Stimulated activated CD4-positive, alpha-beta T cell treated with anti-CD3 and anti-CD28 coated beads, Interleukin-15, amount 100 ng/mL, for 1 hour (primary cell): ENCODE data around the gene RHBG.
"Not testable (repeated sequence)": the region's sequence is repeated elsewhere in the genome, so short reads cannot be mapped to it uniquely, and the experiment has no call there.

ENCODE experiments used
- DNase-seq, 2 donors: peaks; one replicate each; pipeline ENCODE4 v3.0.0-alpha.2; 2020; ENCODE audit warnings: low read depth in 1 of 2, low spot score in 1 of 2

The RHBG gene

DNA sequence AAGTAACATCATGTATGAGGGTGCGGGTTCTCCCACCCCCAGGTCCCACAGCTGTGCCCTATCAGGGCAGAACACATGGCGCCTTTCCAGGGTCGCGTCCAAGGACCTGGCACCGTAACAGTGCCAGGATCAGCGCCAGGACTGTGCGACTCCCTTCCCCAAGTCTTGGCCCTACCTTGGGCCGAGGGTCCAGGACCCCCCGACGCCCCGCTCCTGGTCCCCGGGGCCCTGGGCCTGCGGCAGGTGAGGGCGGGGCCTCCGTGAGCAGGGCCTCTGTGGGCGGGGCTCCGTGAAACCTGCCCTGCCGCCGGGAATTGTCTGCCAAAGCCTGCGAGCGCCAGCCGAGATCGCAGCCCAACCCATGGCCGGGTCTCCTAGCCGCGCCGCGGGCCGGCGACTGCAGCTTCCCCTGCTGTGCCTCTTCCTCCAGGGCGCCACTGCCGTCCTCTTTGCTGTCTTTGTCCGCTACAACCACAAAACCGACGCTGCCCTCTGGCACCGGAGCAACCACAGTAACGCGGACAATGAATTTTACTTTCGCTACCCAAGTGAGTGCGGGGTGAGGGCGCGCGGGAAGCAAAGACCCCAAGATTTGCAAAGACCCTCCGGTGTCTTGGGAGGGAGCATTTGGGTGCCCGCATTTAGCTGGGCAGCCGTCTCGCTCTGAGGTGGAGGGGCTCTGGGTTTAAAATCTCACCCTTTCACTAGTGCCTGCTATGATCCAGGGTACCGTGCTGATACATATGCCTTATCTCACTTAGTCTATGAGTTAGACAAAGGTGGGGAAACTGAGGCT, at the start of gene RHBG:
Gene RHBG (plus strand): TSS at position 323 of the 796 bp plus-strand sequence. CDS start 39 bp downstream, at position 362.
- no peak for DNase-seq

DNA sequence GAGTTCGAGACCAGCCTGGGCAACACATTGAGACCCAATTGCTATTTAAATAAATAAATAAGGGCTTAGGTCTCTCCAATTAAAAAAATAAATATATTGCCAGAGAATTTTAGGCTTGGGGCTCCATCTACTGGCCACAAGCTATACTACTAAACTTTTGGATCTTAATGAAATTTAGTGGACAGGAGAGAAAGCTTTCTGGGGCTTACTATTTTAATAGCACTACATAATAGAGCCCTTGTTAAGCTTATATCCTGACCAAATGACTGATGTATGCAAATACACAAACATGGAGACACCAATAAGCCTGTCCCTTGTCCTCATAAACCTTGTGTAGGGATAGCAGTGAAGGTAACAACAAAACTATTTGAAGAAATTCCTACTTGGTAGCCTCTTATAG, 49.3 kb upstream of the RHBG start:
- no peak for DNase-seq

GRCh38 chr1:156320560-156320959, 48.5 kb upstream of the RHBG start:
- no peak for DNase-seq

DNA sequence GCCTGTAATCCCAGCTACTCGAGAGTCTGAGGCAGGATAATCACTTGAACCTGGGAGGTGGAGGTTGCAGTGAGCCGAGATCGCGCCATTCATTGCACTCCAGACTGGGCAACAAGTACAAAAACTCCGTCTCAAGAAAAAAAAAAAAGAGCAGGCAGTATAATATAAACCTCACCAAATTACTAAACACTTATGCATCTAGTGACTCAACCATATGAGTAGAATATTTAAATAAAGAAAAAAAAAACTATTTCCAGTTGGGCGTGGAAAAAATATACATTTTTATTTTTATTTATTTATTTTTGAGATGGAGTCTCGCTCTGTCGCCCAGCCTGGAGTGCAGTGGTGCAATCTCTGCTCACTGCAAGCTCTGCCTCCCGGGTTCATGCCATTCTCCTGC, 45.8 kb upstream of the RHBG start:
- not testable (repeated sequence) for DNase-seq

DNA sequence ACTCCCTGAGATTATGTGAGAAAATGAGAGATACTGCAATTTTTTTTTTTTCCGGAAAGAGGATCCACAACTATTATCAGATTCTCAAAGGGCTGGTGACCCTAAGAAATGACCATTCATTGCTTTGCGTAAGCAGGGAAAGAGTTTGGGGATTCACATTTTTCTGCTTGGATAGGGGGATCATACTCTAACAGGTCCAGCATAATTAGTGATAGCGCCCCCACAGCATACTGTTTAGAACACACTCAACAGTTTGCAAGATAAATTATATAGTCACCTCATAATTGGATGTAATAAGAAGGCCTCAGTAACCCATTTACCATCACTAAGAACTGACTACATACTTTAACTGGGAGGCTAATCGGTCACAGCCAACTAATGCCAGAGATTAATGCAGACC, 32.8 kb upstream of the RHBG start:
- no peak for DNase-seq

DNA sequence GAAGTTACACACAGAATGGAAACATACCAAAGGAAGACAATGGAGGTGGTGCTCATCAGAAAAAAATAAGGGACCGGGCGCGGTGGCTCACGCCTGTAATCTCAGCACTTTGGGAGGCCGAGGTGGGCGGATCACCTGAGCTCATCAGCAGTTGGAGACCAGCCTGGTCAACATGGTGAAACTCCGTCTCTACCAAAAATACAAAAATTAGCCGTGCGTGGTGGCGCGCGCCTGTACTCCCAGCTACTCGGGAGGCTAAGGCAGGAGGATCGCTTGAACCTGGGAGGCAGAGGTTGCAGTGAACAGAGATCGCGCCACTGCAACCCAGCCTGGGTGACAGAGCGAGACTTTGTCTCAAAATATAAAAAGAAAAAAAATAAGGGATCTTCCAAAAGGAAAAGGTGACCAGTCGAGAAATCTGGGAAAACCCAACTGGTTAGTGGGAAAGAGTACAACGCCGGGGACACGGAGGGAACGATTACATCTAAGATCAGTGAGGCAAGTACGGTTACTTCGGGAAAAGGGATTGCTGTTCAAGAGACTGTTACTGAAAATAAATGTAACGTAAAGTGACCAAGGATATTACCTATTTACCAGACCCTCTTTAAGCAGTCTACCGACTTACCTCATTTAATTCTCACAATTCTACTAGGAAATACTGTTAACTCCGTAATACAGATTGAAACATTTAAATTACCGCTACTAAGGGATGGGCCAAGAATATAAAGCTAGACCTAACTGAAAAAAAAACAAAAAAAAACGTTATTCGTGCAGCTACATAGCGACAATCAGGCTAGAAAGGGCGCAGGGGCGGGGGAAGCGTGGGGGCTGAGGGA, 31.7 kb upstream of the RHBG start:
- DNase-seq, result peak in 1 of 2 donors; percentile 16

GRCh38 chr1:156337888-156338179, 31.2 kb upstream of the RHBG start:
- no peak for DNase-seq

DNA sequence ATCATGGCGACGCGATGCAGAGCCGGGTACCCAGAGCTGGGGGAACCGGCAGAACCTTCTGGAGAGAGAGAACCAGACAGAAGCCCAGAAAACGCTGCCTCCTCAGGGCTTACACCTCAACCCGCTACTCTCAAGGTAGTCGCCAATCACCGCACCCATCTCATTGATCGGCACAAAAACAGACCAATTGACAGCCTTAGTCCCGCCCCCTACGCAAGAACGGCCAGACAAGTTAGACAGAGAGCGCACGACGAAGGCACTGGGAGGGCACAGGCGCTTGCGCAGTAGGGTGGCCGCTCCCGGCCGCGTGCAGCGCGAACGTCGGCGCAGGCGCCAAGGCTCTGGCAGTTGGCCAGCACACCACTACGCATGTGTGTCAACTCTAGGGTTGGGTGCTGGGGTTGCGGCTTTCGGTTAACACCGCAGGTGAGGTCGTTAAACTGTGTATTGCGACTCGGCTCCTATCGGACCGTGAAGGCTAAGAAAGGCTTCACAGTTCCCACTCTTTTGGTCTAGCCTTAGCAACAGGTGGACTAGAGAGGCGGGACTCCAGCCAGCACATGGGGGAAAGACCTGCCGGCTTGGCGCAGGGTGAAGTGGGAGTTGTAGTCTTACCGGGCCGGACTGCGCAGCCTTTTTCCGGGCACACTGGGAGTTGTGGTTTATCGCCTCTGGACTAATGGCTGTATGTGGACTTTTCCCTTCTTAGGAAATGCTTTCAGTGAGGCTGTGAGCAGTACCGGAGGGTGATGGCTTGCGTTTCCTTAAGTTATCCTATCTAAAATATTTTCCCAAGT, 30.6 kb upstream of the RHBG start, which contains the start of the genes CCT3 and TSACC:
Gene CCT3 (minus strand): TSS at position 113 of the 797 bp plus-strand sequence. CDS start 108 bp downstream, at position 5.
Gene TSACC (plus strand): TSS at position 347 of the 797 bp plus-strand sequence. CDS start 1,232 bp downstream, outside the sequence.
- peak; percentile 98 for DNase-seq

DNA sequence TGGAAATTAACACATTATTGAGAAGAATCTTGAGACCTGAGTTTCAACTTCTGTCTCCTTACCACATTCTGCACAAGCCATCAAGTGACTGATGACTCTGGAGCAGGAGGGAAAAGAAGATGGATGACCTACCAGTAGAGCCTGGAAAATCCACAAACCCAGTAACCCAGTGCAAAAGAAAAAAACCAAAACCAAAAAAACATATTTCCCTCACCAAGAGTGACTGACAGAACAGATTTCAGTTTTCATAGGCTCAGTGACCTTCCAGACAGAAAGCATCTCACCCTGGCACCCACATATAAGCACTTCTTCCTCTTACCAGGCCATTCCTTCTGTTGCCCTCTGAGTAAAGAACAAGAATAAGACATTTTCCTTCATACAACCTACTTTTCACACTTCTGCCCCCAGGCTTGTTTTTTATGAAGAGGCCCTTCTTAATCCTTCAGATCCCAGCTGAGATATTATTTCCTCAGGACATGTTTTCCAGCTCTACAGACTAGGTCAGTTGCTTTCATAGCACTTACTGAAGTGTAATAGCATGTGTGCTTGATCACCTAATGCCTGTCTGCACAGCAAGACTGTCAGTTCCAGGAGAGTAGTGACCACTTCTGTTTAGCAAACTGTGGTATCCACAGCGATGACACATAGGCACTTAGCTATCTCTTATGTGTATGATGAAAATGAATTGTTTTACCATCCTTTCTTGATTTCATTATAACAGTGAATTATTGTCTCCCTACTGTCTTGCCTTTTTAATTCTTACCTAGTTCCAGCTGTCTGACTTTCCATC, 26.6 kb upstream of the RHBG start:
- no peak for DNase-seq

DNA sequence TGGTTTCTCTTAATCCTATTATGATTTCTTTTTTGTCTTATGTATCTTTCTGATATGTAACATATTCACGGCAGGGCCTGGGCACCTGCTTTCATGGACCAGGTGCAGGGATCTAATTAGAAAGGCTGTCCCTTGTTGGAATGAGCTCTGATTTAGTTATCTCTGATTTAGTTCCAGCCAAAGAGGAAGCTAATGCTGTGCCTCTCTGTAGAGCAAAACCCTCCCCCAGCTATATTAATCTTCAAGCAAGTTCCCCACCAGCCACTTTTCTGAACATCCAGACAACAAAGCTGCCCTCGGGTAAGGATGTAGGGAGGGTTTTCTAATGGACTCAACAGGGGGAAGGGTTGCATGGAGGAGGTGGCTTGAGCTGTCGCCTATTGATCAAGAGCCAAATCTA, 24.6 kb upstream of the RHBG start:
- DNase-seq, result no peak

DNA sequence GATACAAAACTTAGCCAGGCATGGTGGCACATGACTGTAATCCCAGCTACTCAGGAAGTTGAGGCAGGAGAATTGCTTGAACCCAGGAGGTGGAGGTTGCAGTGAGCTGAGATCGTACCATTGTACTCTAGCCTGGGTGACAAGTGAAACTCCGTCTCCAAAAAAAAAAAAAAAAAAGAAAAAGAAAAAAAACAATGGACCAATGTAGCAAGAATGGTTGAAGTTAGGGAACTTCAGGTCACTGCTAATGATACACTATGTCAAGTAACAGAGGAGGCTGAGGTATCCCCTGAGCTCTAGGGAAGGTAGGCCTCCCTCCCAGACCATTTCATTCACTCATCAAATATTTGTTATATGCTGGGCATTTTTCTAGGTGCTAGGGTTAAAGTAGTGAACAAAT, 23.0 kb upstream of the RHBG start:
- DNase-seq, result not testable (repeated sequence)

GRCh38 chr1:156346636-156347035, 22.4 kb upstream of the RHBG start:
- DNase-seq, result no peak

- no peak for DNase-seq
These were observed 21.7 kb upstream of the RHBG start for GRCh38 chr1:156347331-156347730.

DNA sequence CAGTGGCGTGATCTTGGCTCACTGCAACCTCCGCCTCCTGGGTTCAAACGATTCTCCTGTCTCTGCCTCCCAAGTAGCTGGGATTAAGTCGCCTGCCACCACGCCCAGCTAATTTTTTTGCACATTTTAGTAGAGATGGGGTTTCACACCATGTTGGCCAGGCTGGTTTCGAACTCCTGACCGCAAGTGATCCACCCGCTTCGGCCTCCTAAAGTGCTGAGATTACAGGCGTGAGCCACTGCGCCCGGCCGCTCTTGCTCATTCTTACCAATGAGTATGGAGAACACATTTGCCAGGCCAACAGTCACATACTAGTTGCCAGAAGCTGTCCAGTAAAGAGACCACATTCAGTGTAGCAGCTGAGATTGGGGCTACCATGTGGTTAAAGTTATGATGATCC, 16.5 kb upstream of the RHBG start:
- not testable (repeated sequence) for DNase-seq

- DNase-seq, result no peak
These were observed 12.6 kb upstream of the RHBG start for GRCh38 chr1:156356262-156356874.

GRCh38 chr1:156356875-156357534, 12.0 kb upstream of the RHBG start:
- peak; percentile 13 to 53 for DNase-seq

DNA sequence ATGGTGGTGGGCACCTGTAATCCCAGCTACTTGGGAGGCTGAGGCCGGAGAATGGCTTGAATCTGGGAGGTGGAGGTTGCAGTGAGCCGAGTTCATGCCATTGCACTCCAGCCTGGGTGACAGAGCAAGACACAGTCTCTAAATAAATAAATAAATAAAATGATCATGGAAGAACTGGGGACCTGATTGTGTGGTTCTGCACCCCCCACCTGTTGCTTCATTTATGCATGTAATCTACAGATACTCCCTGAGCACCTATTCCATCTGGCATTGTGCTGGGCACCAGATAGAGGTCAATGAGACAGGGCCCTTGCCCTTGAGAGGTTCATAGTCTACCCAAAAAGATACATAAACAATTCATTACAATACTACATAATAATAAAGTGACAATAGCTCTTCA, 11.0 kb upstream of the RHBG start:
- no peak for DNase-seq

DNA sequence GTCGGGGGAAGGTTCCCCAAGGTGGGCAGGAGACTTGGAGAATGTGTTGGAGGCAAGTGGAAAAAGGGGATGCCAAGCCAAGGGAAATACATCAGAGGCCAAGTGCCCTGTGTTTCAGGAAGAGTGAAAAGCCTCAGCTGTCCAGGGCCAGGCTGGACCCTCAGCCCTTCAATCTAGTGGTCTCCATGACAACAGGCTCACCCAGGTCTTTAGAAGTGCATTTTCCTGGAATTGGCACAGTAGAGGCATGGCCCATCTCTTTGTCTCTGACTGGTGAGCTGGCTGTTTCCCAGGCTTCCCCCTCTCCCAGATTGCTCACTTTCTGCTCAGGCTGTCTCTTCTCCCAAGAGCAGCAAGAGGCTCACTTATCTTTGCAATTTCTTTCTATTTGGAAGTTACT, 10.4 kb upstream of the RHBG start:
- DNase-seq, result no peak

DNA sequence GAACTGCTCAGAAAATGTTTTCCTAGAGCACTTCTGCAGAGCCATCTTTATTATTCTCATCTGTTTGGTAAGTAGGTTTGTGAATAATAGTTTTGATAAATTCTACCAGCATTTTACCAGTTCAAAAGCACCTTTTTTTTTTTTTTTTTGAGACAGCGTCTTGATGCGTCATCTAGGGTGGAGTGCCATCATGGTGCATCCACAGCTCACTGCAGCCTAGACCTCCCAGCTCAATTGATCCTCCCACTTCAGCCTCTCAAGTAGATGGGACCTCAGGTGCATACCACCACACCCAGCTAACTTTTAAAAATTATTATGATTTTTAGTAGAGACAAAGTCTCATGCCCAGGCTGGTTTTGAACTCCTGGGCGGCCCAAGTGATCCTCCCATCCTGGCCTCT, 9.8 kb upstream of the RHBG start:
- no peak for DNase-seq

DNA sequence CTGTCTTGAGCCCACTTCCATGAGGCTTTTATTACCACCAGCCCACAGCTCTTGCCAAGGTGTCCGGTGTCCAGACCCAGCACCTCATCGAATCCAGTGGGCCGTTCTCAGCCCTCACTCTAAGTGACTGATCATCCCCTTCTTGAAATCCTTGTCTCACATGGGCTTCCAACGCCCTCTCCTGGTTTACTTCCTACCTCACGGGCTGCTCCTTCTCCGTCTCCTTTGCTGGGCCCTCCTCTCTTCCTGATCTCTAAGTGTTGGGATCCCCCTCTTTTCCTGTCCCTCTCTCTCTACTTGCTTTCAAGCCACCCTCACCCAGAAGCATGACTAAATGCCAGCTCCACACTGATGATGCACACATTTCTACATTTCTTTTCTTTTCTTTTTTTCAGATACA, 9.0 kb upstream of the RHBG start:
- DNase-seq, result no peak
